ENCODE measurements around the gene CPE.

DNA sequence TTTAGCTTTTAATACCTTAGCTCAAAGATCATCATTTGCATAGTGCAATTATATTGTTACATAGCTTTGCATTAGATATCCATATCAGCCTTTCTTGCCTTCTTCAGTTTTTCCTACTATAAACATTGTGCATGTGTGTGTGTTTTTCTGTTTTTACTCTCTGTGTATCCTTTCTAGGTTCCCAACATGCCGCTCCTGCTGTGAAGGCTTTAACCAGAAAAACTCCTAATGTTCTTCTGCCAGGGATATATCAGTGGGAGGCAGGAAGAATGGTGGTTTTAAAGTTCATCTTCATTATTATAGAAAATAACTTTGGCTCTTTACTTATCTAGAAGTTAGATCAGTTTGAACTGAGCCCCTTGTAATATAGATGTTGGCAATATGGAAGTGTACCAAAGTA is 61.2 kb downstream of the CPE start:
- no peak for TF ChIP-seq POLR2AphosphoS5 (IDR thresholded peaks at IDR 0.05; ENCODE audit: low read depth)
- TF ChIP-seq, protein P1, sequence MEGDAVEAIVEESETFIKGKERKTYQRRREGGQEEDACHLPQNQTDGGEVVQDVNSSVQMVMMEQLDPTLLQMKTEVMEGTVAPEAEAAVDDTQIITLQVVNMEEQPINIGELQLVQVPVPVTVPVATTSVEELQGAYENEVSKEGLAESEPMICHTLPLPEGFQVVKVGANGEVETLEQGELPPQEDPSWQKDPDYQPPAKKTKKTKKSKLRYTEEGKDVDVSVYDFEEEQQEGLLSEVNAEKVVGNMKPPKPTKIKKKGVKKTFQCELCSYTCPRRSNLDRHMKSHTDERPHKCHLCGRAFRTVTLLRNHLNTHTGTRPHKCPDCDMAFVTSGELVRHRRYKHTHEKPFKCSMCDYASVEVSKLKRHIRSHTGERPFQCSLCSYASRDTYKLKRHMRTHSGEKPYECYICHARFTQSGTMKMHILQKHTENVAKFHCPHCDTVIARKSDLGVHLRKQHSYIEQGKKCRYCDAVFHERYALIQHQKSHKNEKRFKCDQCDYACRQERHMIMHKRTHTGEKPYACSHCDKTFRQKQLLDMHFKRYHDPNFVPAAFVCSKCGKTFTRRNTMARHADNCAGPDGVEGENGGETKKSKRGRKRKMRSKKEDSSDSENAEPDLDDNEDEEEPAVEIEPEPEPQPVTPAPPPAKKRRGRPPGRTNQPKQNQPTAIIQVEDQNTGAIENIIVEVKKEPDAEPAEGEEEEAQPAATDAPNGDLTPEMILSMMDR (IDR thresholded peaks at IDR 0.05; ENCODE audit: insufficient read depth, low read length) = no peak
- TF ChIP-seq GABPA (IDR thresholded peaks at IDR 0.05; ENCODE audit: low read depth) = no peak

All from HL-60 (cell line).